ENCODE measurements around the gene SBSN.
"Not testable (repeated sequence)": the region's sequence is repeated elsewhere in the genome, so short reads cannot be mapped to it uniquely, and the experiment has no call there.

The SBSN gene

GRCh38 chr19:35484252-35485036 lies 43.7 kb downstream of the SBSN start:
- CTCF ChIA-PET, result no interaction called here
- no peak for DNase-seq (ENCODE audit: low read depth, low spot score)
- POLR2A ChIA-PET, result no interaction called here
- no peak overlapping the region for H3K4me3 ChIP-seq (ENCODE audit: low read depth, low read length)
- no peak for TF ChIP-seq CTCF (IDR thresholded peaks at IDR 0.05; ENCODE audit: insufficient read depth, low read length, missing control alignments)

- H3K4me3 ChIP-seq (ENCODE audit: low read depth, low read length), result no peak overlapping the region
- DNase-seq (ENCODE audit: low read depth, low spot score), result no peak
- no peak for TF ChIP-seq CTCF (IDR thresholded peaks at IDR 0.05; ENCODE audit: insufficient read depth, low read length, missing control alignments)
- ChIA-PET CTCF (interaction anchor here (1.4 kb wide), 1 partner anchor 12 kb away, joined by 5 read pairs; no protein-coding TSS in a partner anchor), POLR2A (no interaction called here)
These were observed 45.0 kb downstream of the SBSN start for GRCh38 chr19:35483089-35483488.

GRCh38 chr19:35478794-35479677 lies 49.1 kb downstream of the SBSN start:
- DNase-seq (ENCODE audit: low read depth, low spot score), result no peak
- POLR2A ChIA-PET, result no interaction called here

GRCh38 chr19:35476149-35476548 lies 52.0 kb downstream of the SBSN start:
- CTCF ChIA-PET, result no interaction called here
- TF ChIP-seq CTCF (IDR thresholded peaks at IDR 0.05; ENCODE audit: insufficient read depth, low read length, missing control alignments), result no peak
- no peak overlapping the region for H3K4me3 ChIP-seq (ENCODE audit: low read depth, low read length)
- POLR2A ChIA-PET, result no interaction called here
- DNase-seq (ENCODE audit: low read depth, low spot score), result no peak

More at GRCh38 chr19:35478794-35479677, 49.1 kb downstream of the SBSN start:
- no peak for TF ChIP-seq CTCF (IDR thresholded peaks at IDR 0.05; ENCODE audit: insufficient read depth, low read length, missing control alignments)
- CTCF ChIA-PET, result interaction anchor here (1.2 to 1.3 kb wide), 2 partner anchors 9 to 16 kb away, joined by 3 read pairs; no protein-coding TSS in a partner anchor
- H3K4me3 ChIP-seq (ENCODE audit: low read depth, low read length), result no peak overlapping the region

- H3K4me3 ChIP-seq (ENCODE audit: low read depth, low read length); DNase-seq (ENCODE audit: low read depth, low spot score); CTCF ChIA-PET; POLR2A ChIA-PET: not testable (repeated sequence)
These were observed 53.5 kb downstream of the SBSN start for GRCh38 chr19:35474594-35474993.

GRCh38 chr19:35474104-35474503 lies 54.0 kb downstream of the SBSN start:
- no peak for DNase-seq (ENCODE audit: low read depth, low spot score)
- H3K4me3 ChIP-seq (ENCODE audit: low read depth, low read length), result no peak overlapping the region
- CTCF ChIA-PET, result interaction anchor here (1.1 to 2.2 kb wide), 2 partner anchors 11 to 121 kb away, joined by 3 to 8 read pairs; no protein-coding TSS in a partner anchor
- no peak for TF ChIP-seq CTCF (IDR thresholded peaks at IDR 0.05; ENCODE audit: insufficient read depth, low read length, missing control alignments)
- POLR2A ChIA-PET, result no interaction called here
